Measurements from ENCODE around the gene GALK1.
"Not testable (repeated sequence)": the region's sequence is repeated elsewhere in the genome, so short reads cannot be mapped to it uniquely, and the experiment has no call there.

Gene GALK1

DNA sequence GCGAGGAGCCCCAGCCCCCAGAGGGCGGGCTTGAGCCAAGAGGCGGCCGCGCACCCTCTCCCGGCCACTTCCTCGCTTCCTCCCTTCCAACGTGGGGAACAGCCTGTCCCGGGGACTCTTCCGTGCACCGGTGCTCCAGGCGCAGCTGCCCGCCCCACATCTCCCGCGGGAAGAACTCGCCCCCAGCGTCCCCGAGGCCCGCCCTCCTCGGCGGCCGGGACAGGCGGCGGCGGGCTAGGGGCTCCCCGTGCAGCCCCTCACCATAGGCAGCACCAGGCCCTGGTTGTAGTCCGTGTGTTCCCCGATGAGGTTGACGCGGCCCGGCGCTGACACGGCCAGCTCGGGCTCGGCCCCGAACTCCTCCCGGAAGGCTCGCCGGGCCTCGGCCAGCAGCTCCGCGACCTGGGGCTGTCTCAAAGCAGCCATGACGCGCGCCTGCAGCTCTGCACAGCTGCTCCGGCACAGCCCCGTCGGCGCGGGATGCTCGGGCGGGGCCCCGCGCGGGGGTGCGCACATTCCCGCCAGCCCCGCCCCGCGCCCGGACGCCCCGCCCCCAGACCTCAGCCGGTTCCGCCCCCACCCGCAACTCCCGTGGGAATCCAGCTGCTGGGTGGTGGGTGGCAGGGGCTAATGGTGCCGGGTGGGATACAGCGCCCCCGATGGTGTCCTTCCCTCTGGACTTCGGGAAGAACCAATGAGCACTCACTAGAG is at the start of gene GALK1:
Gene GALK1 (minus strand): TSS at position 482 of the 711 bp plus-strand sequence. CDS start 56 bp downstream, at position 426.
- DNase-seq: peak; percentile 85

DNA sequence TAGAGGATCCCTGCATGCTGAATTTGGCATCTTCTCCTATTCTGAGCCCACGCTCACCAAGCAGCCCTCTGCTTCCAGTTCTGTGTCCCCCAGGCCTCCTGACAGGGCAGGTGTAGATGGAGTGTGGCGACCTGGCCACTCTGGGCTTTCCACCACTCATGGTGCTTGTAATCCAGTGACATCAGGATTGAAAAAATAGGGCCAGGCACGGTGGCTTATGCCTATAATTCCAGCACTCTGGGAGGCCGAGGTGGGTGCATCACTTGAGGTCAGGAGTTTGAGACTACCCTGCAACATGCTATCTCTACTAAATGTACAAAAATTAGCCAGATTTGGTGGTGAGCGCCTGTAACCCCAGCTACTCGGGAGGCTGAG is 49.0 kb upstream of the GALK1 start:
- DNase-seq: no peak

- no peak for DNase-seq
Measured at GRCh38 chr17:75813081-75814020, 48.4 kb upstream of the GALK1 start.

GRCh38 chr17:75812096-75813013 is 47.4 kb upstream of the GALK1 start:
- no peak for DNase-seq

DNA sequence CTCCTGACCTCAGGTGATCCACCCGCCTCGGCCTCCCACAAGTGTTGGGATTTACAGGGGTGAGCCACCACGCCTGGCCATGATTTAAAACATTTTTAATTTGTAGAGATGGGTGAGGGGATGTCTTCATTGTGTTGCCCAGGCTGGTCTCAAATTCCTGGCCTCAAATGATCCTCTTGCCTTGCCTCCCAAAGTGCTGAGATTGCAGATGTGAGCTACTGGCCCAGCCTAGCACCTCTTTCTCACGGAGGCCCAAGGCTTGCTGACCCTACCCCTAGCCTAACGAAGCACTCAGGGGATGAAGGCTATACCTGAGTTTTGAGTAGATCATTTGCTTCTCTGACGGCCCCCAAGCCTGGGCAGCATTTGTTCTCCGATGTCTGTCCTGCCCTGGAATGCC is 46.2 kb upstream of the GALK1 start:
- DNase-seq: no peak

GRCh38 chr17:75810756-75811155 is 45.8 kb upstream of the GALK1 start:
- not testable (repeated sequence) for DNase-seq

GRCh38 chr17:75810216-75810615 is 45.2 kb upstream of the GALK1 start:
- no peak for DNase-seq

DNA sequence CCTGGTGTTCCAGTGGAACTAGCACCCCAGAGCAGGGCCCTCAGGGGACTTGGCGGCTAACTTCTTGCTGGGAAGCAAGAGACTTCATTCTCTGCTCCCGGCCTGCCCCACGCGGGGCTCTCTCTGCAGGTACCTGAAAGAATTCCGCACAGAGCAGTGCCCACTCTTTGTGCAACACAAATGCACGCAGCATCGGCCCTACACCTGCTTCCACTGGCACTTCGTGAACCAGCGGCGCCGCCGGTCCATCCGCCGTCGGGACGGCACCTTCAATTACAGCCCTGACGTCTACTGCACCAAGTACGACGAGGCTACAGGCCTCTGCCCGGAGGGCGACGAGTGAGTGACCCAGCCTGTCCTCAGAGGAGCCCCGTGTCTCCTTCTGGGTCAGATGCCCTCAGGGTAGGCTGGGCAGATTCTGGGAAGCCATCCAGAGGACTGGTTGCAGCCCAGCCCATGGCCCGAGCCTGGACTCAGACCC is 44.7 kb upstream of the GALK1 start:
- DNase-seq: no peak

DNA sequence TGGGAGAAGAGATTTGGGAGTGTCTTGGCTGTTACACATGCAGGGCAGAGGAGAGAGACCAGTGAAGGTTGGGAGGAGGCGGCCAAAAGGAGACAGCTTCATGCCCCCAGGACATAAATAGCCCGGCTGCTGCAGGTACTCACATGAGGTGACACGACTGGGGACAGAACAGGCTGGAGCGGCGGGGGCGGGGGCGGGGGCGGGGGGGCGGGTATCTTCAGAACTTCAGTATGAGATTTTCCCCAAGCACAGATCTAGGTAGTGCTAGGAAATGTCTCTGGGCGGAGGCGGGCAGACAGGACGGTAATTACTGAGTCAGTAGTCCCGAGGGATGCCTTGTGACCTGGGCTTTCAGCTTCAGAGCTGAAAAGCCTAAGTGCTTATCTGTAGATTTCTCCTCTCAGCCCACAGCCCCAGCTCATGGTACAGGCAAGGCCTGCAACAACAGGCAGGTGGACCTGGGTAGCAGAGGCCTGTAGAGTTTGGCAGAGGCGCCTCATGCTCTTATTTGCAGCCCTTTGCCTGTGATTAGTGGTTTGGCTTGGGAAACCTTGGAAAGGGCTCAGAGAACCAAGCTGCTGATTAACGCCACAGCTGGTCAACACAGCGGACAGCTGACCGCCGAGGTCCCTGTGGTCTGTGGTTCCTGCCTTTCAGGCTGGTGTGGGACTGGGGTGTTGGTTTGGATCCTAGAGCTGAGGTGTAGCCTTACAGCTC is 44.1 kb upstream of the GALK1 start:
- no peak for DNase-seq

- DNase-seq: no peak
Measured at GRCh38 chr17:75808549-75808904, 43.5 kb upstream of the GALK1 start.

GRCh38 chr17:75807861-75808260 is 42.9 kb upstream of the GALK1 start:
- DNase-seq: no peak

GRCh38 chr17:75806822-75807500 is 42.0 kb upstream of the GALK1 start:
- no peak for DNase-seq

GRCh38 chr17:75803883-75804282 is 38.9 kb upstream of the GALK1 start:
- no peak for DNase-seq

- DNase-seq: no peak
Measured at GRCh38 chr17:75799402-75799801, 34.4 kb upstream of the GALK1 start.

GRCh38 chr17:75795820-75796607 is 31.0 kb upstream of the GALK1 start:
- DNase-seq: no peak

GRCh38 chr17:75793460-75793859 is 28.5 kb upstream of the GALK1 start:
- no peak for DNase-seq

DNA sequence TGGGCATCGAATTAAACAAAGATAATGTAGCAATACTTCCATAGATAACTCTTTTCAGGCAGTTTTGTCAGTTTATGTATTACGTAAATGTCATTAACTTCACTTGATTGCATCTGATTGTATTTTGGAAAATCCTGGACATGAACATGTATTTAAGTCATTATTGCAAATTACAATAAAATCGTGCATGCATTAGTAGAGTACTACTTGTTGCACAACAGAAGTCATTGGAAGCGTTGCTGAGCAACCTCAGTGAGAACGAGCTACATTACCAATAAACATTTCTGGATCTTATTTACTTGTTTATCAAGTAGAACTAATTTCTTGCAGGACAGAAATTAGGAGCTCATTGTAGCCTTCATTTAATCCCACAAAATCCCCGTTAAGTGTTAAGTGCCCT is 26.3 kb upstream of the GALK1 start:
- DNase-seq: no peak

- peak; percentile 93 for DNase-seq
Measured at GRCh38 chr17:75785016-75785890, 20.3 kb upstream of the GALK1 start.

DNA sequence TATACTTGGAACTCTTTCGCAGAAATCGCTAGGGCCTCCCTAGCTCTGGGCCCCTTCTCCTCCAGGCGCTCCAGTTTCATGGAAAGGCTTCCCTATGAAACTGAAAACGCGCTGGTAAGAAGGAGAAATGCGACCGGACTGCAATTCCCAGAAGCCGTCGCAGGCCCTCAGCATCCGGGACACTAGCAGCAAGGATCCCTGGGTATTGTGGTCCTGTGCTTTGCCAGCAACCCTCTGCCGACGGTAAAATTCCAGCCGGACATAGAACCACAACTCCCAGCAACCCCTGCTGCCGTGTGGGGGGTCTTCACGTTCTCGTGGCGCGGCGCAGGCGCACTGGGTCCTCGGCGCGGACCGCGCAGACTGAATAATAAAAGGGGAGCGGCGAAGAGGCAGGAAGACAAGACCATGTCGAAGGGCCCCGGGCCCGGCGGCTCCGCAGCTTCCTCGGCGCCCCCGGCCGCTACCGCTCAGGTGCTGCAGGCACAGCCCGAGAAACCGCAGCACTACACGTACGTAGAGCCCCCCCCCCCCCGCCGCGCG is 19.6 kb upstream of the GALK1 start, which contains the start of gene UNK:
Gene UNK (plus strand): TSS at position 334 of the 543 bp plus-strand sequence. CDS start 75 bp downstream, at position 409.
- peak; percentile 95 for DNase-seq
